GM19452 (cell line): ENCODE results near the gene KIF7.

ENCODE experiments used
- ATAC-seq: cut with Tn5 transposase; IDR thresholded peaks from one replicate; pipeline ENCODE4 v1.9.1; 2021; ENCODE audit not compliant: unreplicated experiment

The KIF7 gene

GRCh38 chr15:89669309-89669865 is 14.1 kb upstream of the KIF7 start:
- ATAC-seq = no peak

DNA sequence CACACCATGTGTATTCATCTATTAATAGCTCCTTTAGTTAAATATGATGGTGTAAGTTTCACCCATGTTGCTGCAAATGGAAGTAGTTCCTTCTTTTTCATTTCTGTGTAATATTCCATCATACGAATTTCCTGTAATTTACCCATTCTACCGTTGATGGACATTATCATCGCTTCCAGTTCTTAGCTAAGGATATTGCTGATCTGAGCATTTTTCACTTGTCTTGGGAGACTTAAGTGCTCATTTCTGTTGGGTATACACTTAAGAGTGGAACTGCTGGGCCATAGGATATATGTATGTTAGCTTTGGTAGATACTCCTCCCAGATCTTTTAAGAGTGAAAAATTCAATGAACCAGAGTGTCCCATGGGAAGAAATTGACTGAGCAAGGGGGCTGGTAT is 12.9 kb upstream of the KIF7 start:
- no peak for ATAC-seq

GRCh38 chr15:89667706-89667960 is 12.4 kb upstream of the KIF7 start:
- ATAC-seq = no peak

- no peak for ATAC-seq
Observed at GRCh38 chr15:89666858-89667705, 11.8 kb upstream of the KIF7 start.

DNA sequence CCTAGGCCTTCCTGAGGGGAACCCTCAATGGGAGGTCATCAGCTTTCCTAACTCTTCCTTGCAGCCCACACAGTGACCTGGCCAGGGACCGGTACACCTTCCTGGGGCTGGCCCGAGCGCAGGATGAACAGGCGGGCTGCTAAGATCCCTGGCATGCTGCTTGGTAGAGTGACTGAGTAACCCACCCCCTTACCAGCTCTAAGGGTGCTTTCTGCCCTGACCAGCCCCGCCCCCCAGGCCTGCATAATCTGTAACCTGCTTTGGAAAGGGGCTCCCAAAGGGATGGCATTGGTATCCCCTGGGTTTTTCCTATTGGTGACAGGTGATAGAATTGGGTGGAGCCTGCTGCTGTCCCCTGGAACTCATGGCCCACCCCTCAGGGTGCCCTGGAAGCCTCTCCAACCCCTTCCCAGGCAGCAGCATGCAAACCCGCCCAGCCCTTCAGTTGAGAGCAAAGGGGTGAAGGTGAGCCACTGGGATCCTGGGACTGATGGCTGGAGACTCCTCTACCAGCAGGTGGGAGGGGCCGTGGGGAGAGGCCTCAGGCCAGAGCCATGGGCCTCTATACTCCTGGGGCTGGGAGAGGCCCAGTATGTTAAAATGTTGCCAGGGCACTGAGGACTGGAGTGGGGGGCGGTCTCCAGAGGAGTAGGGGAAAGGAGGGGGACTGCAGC is 11.1 kb upstream of the KIF7 start:
- ATAC-seq = no peak

GRCh38 chr15:89665449-89666181 is 10.3 kb upstream of the KIF7 start:
- ATAC-seq = no peak

GRCh38 chr15:89664441-89665350 is 9.4 kb upstream of the KIF7 start:
- ATAC-seq = no peak

DNA sequence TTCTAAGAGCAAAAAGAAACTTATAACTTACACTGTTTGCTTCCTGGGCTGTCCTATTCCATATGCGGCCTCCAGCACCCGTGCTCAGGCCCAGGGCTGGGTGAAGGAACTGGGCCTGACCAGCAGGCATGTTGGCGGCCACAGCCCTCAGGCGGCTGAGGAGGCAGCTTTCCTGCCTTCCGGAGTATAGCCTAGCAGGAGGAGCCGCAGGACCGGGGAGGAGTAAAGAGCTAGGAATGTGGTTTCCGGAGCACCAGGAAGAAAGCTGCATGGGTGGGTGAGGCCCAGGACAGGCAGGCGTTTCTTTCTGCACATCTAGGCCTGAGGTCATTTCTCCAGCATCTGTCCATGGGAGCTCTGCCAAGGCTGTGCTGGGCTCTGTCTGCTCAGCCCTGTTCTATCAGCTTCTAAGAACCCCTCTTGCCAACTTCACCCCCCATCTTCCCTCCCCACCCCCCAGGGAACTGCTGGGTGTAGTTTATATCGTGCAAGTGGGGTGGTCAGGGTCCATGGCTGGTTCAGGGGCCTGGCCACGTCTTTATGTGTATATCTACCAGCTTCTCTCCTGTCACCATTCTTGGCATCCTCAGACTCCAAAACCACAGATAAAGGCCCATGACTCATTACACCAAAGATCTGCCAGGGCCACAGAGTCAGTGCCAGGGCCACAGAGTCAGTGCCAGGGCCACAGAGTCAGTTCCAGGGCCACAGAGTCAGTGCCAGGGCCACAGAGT is 7.8 kb upstream of the KIF7 start:
- ATAC-seq = no peak

DNA sequence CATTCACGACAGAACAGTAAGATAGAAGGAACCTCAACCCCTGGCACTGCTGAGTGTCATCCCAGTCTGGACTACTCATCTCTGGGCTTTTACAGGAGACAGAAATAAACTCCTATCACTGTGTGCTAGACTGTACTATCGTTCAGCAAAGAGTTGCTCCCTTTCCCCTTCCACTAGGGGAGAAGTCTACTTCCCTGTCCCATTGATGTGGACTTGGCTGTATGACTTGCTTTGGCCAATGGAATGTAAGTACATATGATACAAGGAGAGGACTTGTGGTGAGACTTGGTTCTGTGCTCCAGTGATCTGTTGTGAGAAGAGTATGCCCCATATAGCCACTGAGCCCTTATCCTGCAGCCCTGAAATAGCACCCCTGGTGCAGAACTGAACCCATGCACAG is 5.3 kb upstream of the KIF7 start:
- no peak for ATAC-seq

- ATAC-seq = no peak
Observed at GRCh38 chr15:89659295-89659694, 4.0 kb upstream of the KIF7 start.

- ATAC-seq = no peak
Observed at GRCh38 chr15:89657686-89658200, 2.5 kb upstream of the KIF7 start.

GRCh38 chr15:89656116-89656815 is 999 bp upstream of the KIF7 start:
- ATAC-seq = no peak

GRCh38 chr15:89654301-89654761 is 936 bp downstream of the KIF7 start:
- ATAC-seq = no peak

DNA sequence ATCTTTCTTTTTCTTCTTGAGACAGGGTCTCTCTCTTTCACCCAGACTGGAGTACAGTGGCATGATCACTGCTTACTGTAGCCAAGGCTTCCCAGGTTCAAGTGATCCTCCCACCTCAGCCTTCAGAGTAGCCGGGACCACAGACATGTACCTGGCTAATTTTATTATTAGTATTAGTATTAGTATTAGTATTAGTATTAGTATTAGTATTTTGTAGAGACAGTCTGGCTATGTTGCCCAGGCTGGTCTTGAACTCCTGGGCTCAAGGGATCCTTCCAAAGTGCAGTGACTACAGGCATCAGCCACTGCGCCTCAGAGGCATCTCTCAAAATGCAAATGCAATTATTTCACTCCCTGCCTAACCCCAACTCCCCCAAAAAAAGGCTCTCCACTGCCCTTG is 1.7 kb downstream of the KIF7 start:
- ATAC-seq = no peak

- ATAC-seq = no peak
Observed at GRCh38 chr15:89652666-89653065, 2.6 kb downstream of the KIF7 start.

DNA sequence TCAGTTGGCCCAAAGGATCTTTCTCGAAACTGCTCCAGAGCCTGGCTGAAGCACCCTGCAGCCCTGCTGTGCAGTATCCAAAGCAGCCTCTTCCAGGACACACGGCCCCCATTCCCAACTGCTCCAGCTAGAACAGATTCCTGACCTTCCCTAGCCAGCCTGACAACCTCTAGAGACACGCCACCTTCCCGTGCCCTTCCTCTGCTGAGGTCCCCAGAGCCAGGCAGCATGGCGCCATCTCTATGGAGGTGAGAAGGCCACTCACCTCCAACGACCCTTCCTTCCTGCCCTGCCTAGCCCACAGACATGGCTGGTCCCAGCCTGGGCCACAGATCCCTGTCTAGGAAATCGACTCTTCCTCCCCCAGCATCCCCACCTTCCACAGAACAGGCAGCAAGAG is 3.1 kb downstream of the KIF7 start:
- no peak for ATAC-seq

- no peak for ATAC-seq
Observed at GRCh38 chr15:89649716-89650115, 5.6 kb downstream of the KIF7 start.

GRCh38 chr15:89649013-89649625 is 6.1 kb downstream of the KIF7 start:
- ATAC-seq = no peak
